ENCODE data around the gene TRIM42. TPM values are rescaled to one million over a fixed set of nuclear protein-coding genes. Genes with fewer than 3 reads are reported as not detected.

Gene TRIM42
- total and polyA plus RNA-seq, 2 donors (not counting 1 experiment from before 2014, with no cell fraction given), result not detected

DNA sequence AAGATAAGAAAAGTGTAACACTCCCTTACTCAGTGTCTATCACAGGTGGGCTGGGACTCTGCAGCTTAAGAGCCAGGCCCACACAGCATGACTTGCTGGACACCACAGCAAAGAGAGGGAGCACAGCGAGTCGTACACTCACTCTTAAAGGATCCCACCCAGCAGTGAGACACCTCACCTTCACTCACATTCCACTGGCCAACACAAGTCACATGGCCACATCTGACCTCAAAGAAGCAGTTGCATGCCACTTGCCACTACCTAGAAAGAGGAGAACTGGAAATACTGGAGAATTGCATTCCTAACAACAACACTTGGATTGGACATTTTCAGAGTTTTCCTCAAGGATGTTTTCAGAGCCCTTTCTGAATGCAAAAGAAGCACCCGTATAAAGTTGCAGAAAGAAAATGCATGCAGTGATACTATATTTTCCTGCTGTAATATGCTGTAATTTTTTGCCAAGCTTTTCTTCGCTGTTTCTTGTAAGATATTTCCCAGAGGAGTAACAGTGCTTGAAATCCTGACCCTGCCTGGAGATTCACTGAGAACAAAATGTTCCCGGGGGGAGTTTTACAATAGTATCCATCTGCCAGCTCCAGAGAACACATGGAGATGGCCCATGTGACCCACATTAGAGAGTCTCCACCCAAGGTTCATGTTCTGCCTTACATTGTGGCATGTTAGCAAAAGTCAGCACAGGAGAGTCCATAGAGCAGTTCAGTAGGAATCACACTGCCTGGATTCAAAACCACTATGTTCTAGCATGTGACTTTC, 42.2 kb downstream of the TRIM42 start:
- H3K4me2 ChIP-seq (ENCODE audit: extremely low read depth, insufficient read depth, low read length), result no peak overlapping the region
- no peak overlapping the region for H3K27ac ChIP-seq (ENCODE audit: insufficient read depth, low read length)
- no peak for DNase-seq (ENCODE audit: low read depth in 2 of 2)
- TF ChIP-seq, protein P1, sequence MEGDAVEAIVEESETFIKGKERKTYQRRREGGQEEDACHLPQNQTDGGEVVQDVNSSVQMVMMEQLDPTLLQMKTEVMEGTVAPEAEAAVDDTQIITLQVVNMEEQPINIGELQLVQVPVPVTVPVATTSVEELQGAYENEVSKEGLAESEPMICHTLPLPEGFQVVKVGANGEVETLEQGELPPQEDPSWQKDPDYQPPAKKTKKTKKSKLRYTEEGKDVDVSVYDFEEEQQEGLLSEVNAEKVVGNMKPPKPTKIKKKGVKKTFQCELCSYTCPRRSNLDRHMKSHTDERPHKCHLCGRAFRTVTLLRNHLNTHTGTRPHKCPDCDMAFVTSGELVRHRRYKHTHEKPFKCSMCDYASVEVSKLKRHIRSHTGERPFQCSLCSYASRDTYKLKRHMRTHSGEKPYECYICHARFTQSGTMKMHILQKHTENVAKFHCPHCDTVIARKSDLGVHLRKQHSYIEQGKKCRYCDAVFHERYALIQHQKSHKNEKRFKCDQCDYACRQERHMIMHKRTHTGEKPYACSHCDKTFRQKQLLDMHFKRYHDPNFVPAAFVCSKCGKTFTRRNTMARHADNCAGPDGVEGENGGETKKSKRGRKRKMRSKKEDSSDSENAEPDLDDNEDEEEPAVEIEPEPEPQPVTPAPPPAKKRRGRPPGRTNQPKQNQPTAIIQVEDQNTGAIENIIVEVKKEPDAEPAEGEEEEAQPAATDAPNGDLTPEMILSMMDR (conservative IDR thresholded peaks at IDR 0.05 in 1 of 2, IDR thresholded peaks at IDR 0.05 in 1 of 2; ENCODE audit: low read depth in 1 of 2, low read length in 2 of 2), result no peak
- H3K4me3 ChIP-seq (replicated peaks in 1 of 4; ENCODE audit: control extremely low read depth in 1 of 4, insufficient read depth in 1 of 4, low read depth in 3 of 4, low read length in 4 of 4), result no peak overlapping the region
- no peaks in the 10 kb centered on the region for H3K9me3 ChIP-seq (ENCODE audit: control insufficient read depth, insufficient read depth, low read depth, low read length)
- H3K79me2 ChIP-seq (ENCODE audit: control insufficient read depth, insufficient read depth, low read length), result no peaks in the 10 kb centered on the region
- no peaks in the 10 kb centered on the region for H4K20me1 ChIP-seq (ENCODE audit: control insufficient read depth, extremely low read depth, insufficient read depth, low read length)
- H3K9ac ChIP-seq (ENCODE audit: insufficient read depth, low read length), result no peak overlapping the region
- H2AFZ ChIP-seq (ENCODE audit: low read length), result no peak overlapping the region
- no peaks in the 10 kb centered on the region for H3K36me3 ChIP-seq (ENCODE audit: control insufficient read depth, insufficient read depth, low read length)
- H3K4me1 ChIP-seq (ENCODE audit: control insufficient read depth, extremely low read depth, insufficient read depth, low read length), result no peaks in the 10 kb centered on the region
- no peaks in the 10 kb centered on the region for H3K27me3 ChIP-seq (ENCODE audit: control insufficient read depth, insufficient read depth, low read length)

DNA sequence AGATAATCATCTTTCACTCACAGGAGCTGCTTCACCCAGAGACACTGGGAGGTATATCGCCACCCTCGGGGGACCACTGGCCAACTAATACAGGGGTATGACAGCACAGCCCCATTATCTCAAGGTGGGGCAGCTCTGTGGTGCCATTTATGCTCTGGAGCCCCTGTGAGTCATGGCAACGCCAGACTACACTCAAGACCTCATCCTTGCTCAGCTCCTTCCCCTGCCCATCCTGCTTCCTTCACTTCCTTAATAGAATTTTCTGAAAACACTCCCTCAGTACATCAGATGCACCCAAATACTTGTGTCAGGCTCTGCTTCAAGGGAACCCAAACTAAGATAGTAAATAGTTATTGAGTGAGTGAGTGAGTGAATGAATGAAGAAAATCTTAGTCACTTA, 45.7 kb downstream of the TRIM42 start:
- Histone ChIP-seq H4K20me1 (ENCODE audit: control insufficient read depth, extremely low read depth, insufficient read depth, low read length) (no peaks in the 10 kb centered on the region), H2AFZ (ENCODE audit: low read length) (no peak overlapping the region), H3K27me3 (ENCODE audit: control insufficient read depth, insufficient read depth, low read length) (no peaks in the 10 kb centered on the region), H3K4me2 (ENCODE audit: extremely low read depth, insufficient read depth, low read length) (no peak overlapping the region), H3K9ac (ENCODE audit: insufficient read depth, low read length) (no peak overlapping the region), H3K27ac (ENCODE audit: insufficient read depth, low read length) (no peak overlapping the region), H3K4me3 (replicated peaks in 1 of 4; ENCODE audit: control extremely low read depth in 1 of 4, insufficient read depth in 1 of 4, low read depth in 3 of 4, low read length in 4 of 4) (no peak overlapping the region), H3K9me3 (ENCODE audit: control insufficient read depth, insufficient read depth, low read depth, low read length) (no peaks in the 10 kb centered on the region), H3K36me3 (ENCODE audit: control insufficient read depth, insufficient read depth, low read length) (no peaks in the 10 kb centered on the region), H3K4me1 (ENCODE audit: control insufficient read depth, extremely low read depth, insufficient read depth, low read length) (no peaks in the 10 kb centered on the region), H3K79me2 (ENCODE audit: control insufficient read depth, insufficient read depth, low read length) (no peaks in the 10 kb centered on the region)
- TF ChIP-seq, protein P1 (conservative IDR thresholded peaks at IDR 0.05 in 1 of 2, IDR thresholded peaks at IDR 0.05 in 1 of 2; ENCODE audit: low read depth in 1 of 2, low read length in 2 of 2), result no peak
- no peak for TF ChIP-seq EZH2 (IDR thresholded peaks at IDR 0.05; ENCODE audit: low read length, missing control alignments)
- no peak for DNase-seq (ENCODE audit: low read depth in 2 of 2)

DNA sequence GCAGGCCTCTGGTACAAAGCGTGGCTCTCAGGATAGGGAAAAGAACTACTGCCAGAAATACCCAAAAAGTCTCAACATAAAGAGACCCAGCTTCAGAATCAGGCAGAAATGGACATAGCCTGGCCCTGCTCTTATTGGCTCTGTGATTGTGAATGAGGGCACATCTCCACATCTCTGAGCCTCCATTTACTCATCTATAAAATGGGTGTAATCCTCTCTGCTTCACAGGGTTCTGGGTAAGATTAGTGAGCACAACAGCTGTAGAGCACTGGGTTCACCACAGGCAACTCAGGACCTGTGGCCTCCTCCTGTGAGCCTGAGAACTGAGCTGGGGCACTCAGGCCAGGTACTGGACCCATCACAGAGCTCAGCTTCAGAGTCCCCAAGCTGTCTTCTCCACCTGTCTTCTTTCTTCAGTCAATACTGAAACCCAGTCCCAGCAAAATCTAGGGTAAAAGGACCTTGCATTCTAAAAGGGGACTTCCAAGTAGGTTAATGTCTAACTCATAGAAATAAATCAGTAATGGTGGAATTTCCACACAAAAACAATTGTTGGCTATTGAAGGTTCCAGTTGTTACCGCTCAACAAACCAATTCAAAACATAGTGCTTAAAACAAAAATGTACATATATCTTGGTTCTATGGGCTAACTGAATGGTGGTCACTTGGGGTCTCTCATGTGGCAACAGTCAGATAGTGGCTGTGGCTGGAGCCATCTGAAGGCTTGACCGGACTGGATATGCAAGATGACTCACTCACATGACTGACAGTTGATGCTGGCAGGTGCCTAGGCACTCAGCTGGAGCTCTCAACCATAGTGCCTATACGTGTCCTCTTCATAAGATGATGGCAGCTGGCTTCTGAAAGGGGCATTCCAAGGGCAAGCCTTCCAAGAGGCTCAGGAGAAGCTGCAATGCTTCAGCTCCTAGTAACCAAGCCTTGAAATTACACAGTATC, 47.3 kb downstream of the TRIM42 start:
- Histone ChIP-seq H3K79me2 (ENCODE audit: control insufficient read depth, insufficient read depth, low read length) (no peaks in the 10 kb centered on the region), H3K4me2 (ENCODE audit: extremely low read depth, insufficient read depth, low read length) (no peak overlapping the region), H3K4me1 (ENCODE audit: control insufficient read depth, extremely low read depth, insufficient read depth, low read length) (no peaks in the 10 kb centered on the region), H3K9me3 (ENCODE audit: control insufficient read depth, insufficient read depth, low read depth, low read length) (no peaks in the 10 kb centered on the region), H4K20me1 (ENCODE audit: control insufficient read depth, extremely low read depth, insufficient read depth, low read length) (no peaks in the 10 kb centered on the region), H2AFZ (ENCODE audit: low read length) (no peak overlapping the region), H3K27ac (ENCODE audit: insufficient read depth, low read length) (no peak overlapping the region), H3K36me3 (ENCODE audit: control insufficient read depth, insufficient read depth, low read length) (no peaks in the 10 kb centered on the region), H3K4me3 (replicated peaks in 1 of 4; ENCODE audit: control extremely low read depth in 1 of 4, insufficient read depth in 1 of 4, low read depth in 3 of 4, low read length in 4 of 4) (no peak overlapping the region), H3K27me3 (ENCODE audit: control insufficient read depth, insufficient read depth, low read length) (no peaks in the 10 kb centered on the region), H3K9ac (ENCODE audit: insufficient read depth, low read length) (no peak overlapping the region)
- DNase-seq (ENCODE audit: low read depth in 2 of 2), result no peak
- TF ChIP-seq EZH2 (IDR thresholded peaks at IDR 0.05; ENCODE audit: low read length, missing control alignments), result no peak
- TF ChIP-seq, protein P1 (conservative IDR thresholded peaks at IDR 0.05 in 1 of 2, IDR thresholded peaks at IDR 0.05 in 1 of 2; ENCODE audit: low read depth in 1 of 2, low read length in 2 of 2), result no peak

Data from fibroblast of lung (primary cell).